ENCODE results near the gene DTNB.
"Not testable (repeated sequence)": the region's sequence is repeated elsewhere in the genome, so short reads cannot be mapped to it uniquely, and the experiment has no call there.

The DTNB gene

GRCh38 chr2:25585189-25585588, 88.2 kb downstream of the DTNB start:
- FAIRE-seq = no peak

- no peak for FAIRE-seq
Measured at GRCh38 chr2:25582077-25582830, 91.1 kb downstream of the DTNB start.

GRCh38 chr2:25576596-25576995, 96.8 kb downstream of the DTNB start:
- FAIRE-seq = no peak

GRCh38 chr2:25572638-25573037, 100.7 kb downstream of the DTNB start:
- no peak for FAIRE-seq

GRCh38 chr2:25570161-25570845, 103.1 kb downstream of the DTNB start:
- no peak for FAIRE-seq

GRCh38 chr2:25567406-25567805, 106.0 kb downstream of the DTNB start:
- peak; percentile 89 for FAIRE-seq

- FAIRE-seq = no peak
Measured at GRCh38 chr2:25566694-25567093, 106.7 kb downstream of the DTNB start.

- FAIRE-seq = no peak
Measured at GRCh38 chr2:25566094-25566493, 107.3 kb downstream of the DTNB start.

GRCh38 chr2:25561136-25561850, 112.1 kb downstream of the DTNB start:
- no peak for FAIRE-seq

GRCh38 chr2:25559148-25559547, 114.2 kb downstream of the DTNB start:
- FAIRE-seq = no peak

- no peak for FAIRE-seq
Measured at GRCh38 chr2:25558262-25558661, 115.1 kb downstream of the DTNB start.

GRCh38 chr2:25557179-25558036, 116.0 kb downstream of the DTNB start:
- no peak for FAIRE-seq

GRCh38 chr2:25552318-25552717, 121.1 kb downstream of the DTNB start:
- no peak for FAIRE-seq

GRCh38 chr2:25551316-25551715, 122.1 kb downstream of the DTNB start:
- no peak for FAIRE-seq

GRCh38 chr2:25549571-25549970, 123.8 kb downstream of the DTNB start:
- FAIRE-seq = not testable (repeated sequence)

GRCh38 chr2:25548601-25549000, 124.8 kb downstream of the DTNB start:
- FAIRE-seq = no peak

- FAIRE-seq = no peak
Measured at GRCh38 chr2:25546852-25547251, 126.5 kb downstream of the DTNB start.

GRCh38 chr2:25545899-25546298, 127.5 kb downstream of the DTNB start:
- FAIRE-seq = no peak

GRCh38 chr2:25544445-25544844, 128.9 kb downstream of the DTNB start:
- FAIRE-seq = no peak

GRCh38 chr2:25543939-25544338, 129.4 kb downstream of the DTNB start:
- FAIRE-seq = no peak

GRCh38 chr2:25541378-25541777, 132.0 kb downstream of the DTNB start:
- no peak for FAIRE-seq

GRCh38 chr2:25539136-25539535, 134.2 kb downstream of the DTNB start:
- no peak for FAIRE-seq

GRCh38 chr2:25537526-25537925, 135.9 kb downstream of the DTNB start:
- no peak for FAIRE-seq
